Esophagus squamous epithelium (tissue), 4 donors: ENCODE data around the gene R3HCC1L.

Experiments used
- POLR2A ChIP-seq, 4 donors: fragments of 450-650 bp; IDR thresholded peaks; one replicate each; pipeline ENCODE4 v1.6.1; 2017; ENCODE audit warnings: antibody characterized with exemption in 4 of 4, mild to moderate bottlenecking in 4 of 4, moderate library complexity in 3 of 4
- TF ChIP-seq, protein P1 (sequence below), 6 experiments: fragments of 450-650 bp in 4 of 6; fragments of 200-600 bp in 2 of 6; sonication (generic) in 2 of 6; IDR thresholded peaks; one replicate each; pipeline ENCODE4 v1.5.1; 2016 to 2019; ENCODE audit warnings: antibody characterized with exemption in 6 of 6, mild to moderate bottlenecking in 4 of 6, moderate library complexity in 4 of 6

DNA sequence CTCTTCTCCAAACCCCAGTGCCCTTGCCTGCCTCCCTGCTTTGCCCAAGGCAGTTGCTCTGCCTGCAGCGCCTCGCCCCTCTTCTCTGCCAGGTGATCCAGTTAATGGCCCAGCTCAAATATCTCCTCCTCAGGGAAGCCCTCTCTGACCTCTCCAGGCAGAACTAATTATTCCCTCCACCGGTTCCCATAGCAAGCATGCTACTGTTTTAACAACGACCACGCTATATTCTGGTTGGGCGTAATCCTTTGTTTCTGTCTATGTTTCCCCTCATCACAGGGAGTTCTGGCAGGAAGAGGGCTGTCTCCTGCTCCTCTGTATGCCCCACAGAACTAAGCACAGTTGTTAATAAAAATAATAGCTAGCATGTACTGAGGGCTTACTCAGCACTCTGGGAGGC, 36.8 kb upstream of the R3HCC1L start:
- TF ChIP-seq, protein P1, sequence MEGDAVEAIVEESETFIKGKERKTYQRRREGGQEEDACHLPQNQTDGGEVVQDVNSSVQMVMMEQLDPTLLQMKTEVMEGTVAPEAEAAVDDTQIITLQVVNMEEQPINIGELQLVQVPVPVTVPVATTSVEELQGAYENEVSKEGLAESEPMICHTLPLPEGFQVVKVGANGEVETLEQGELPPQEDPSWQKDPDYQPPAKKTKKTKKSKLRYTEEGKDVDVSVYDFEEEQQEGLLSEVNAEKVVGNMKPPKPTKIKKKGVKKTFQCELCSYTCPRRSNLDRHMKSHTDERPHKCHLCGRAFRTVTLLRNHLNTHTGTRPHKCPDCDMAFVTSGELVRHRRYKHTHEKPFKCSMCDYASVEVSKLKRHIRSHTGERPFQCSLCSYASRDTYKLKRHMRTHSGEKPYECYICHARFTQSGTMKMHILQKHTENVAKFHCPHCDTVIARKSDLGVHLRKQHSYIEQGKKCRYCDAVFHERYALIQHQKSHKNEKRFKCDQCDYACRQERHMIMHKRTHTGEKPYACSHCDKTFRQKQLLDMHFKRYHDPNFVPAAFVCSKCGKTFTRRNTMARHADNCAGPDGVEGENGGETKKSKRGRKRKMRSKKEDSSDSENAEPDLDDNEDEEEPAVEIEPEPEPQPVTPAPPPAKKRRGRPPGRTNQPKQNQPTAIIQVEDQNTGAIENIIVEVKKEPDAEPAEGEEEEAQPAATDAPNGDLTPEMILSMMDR (IDR thresholded peaks at IDR 0.05) = no peak
- TF ChIP-seq POLR2A (IDR thresholded peaks at IDR 0.05) = no peak
